ENCODE measurements around the gene LIMK1. TPM values are rescaled to one million over a fixed set of nuclear protein-coding genes. Genes with fewer than 3 reads are reported as not detected.

LIMK1 gene
- total RNA-seq, 1 experiment from 2014 or later, result 56.3 TPM

DNA sequence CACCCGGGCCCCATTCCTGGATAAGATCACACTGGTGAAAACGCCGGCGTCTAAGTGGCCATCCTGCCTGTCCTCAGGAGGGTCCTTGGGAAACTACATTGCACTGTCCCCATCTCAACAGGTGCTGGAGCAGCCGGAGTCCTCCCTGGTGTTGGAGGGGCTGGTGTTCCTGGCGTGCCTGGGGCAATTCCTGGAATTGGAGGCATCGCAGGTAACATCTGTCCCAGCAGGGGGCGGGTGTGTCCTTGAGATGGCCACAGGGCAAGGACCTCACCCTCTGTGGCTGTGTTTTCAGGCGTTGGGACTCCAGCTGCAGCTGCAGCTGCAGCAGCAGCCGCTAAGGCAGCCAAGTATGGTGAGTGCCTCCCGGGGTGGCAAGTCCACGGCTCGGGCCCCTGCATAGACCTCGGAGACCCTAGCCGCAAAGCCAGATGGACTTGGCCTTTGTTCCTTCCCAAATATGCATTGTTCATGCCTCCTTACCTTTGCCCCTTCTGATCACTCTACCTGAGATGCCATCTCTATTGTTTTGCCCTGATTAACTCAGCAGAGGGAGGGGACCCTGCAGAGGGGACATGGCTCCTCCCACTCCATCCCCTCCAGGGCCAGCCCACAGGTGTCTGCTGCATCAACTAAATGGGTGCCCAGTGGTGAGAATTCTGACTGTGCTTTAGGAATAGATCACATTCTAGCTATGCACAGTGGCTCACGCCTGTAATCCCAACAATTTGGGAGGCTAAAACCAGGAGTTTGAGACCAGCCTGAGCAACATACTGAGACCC is 31.8 kb upstream of the LIMK1 start:
- DNase-seq (ENCODE audit: low read depth, low spot score), result peak; percentile 34
- peak overlapping the region; percentile 10; the same call in 1 of the 2 replicates for H3K4me2 ChIP-seq (ENCODE audit: low read length)
- H3K79me2 ChIP-seq (ENCODE audit: insufficient read depth, low read length), result no peaks in the 10 kb centered on the region
- H3K27me3 ChIP-seq (ENCODE audit: insufficient read depth, low read length), result peaks cover 4% of the 10 kb centered on the region; the same call in 1 of the 2 replicates
- ChIA-PET POLR2A (no interaction called here), RAD21 (ENCODE audit: low non-redundant PET in 1 of 2, low total read pairs in 2 of 2, uncharacterized antibody in 2 of 2, unreplicated experiment in 2 of 2) (interaction anchor here (0.6 to 0.9 kb wide), 3 partner anchors 16 to 350 kb away, joined by 3 read pairs; no protein-coding TSS in a partner anchor), CTCF (interaction anchor here (0.6 to 2.6 kb wide), 7 partner anchors 8 to 349 kb away, joined by 3 to 6 read pairs (median 4); no protein-coding TSS in a partner anchor)
- H3K27ac ChIP-seq (ENCODE audit: low read depth, low read length), result no peak overlapping the region
- no peaks in the 10 kb centered on the region for H3K36me3 ChIP-seq (ENCODE audit: control insufficient read depth in 1 of 2, insufficient read depth in 2 of 2, low read length in 2 of 2)
- H3K4me1 ChIP-seq (ENCODE audit: control insufficient read depth in 1 of 2, insufficient read depth in 2 of 2, low read length in 2 of 2), result peaks cover 2 to 7% of the 10 kb centered on the region in 2 experiments; a peak in 2 of 4 replicates
- intact Hi-C loops (cut with micrococcal nuclease), result loop anchor here (5.0 kb wide), 2 partner anchors 150 to 340 kb away; no protein-coding TSS in a partner anchor
- H3K9ac ChIP-seq (ENCODE audit: low read length), result no peak overlapping the region
- H2AFZ ChIP-seq (ENCODE audit: low read depth, low read length, poor library complexity, severe bottlenecking), result no peak overlapping the region
- peak; percentile 93 for ATAC-seq
- no peaks in the 10 kb centered on the region for H3K9me3 ChIP-seq (ENCODE audit: control insufficient read depth in 1 of 2, insufficient read depth in 1 of 2, low read depth in 1 of 2, low read length in 2 of 2)
- TF ChIP-seq, protein P1, sequence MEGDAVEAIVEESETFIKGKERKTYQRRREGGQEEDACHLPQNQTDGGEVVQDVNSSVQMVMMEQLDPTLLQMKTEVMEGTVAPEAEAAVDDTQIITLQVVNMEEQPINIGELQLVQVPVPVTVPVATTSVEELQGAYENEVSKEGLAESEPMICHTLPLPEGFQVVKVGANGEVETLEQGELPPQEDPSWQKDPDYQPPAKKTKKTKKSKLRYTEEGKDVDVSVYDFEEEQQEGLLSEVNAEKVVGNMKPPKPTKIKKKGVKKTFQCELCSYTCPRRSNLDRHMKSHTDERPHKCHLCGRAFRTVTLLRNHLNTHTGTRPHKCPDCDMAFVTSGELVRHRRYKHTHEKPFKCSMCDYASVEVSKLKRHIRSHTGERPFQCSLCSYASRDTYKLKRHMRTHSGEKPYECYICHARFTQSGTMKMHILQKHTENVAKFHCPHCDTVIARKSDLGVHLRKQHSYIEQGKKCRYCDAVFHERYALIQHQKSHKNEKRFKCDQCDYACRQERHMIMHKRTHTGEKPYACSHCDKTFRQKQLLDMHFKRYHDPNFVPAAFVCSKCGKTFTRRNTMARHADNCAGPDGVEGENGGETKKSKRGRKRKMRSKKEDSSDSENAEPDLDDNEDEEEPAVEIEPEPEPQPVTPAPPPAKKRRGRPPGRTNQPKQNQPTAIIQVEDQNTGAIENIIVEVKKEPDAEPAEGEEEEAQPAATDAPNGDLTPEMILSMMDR (IDR thresholded peaks at IDR 0.05 in 2 of 3, conservative IDR thresholded peaks at IDR 0.05 in 1 of 3; ENCODE audit: borderline replicate concordance in 1 of 3, insufficient read depth in 1 of 3, low read depth in 2 of 3, low read length in 2 of 3), result peak; percentile 60 to 77 (median 64)
- no peak for TF ChIP-seq TCF7L2 (IDR thresholded peaks at IDR 0.05; ENCODE audit: borderline replicate concordance, extremely low read depth, insufficient read depth, insufficient read length)
- TF ChIP-seq POLR2AphosphoS5 (IDR thresholded peaks at IDR 0.05; ENCODE audit: low read depth, low read length), result no peak
- no peak for TF ChIP-seq FOSL1 (IDR thresholded peaks at IDR 0.05; ENCODE audit: low read depth)
- peak; percentile 91 for TF ChIP-seq RAD21 (IDR thresholded peaks at IDR 0.05; ENCODE audit: low read depth)
- TF ChIP-seq EZH2 (IDR thresholded peaks at IDR 0.05), result no peak
- TF ChIP-seq POLR2A (IDR thresholded peaks at IDR 0.05; ENCODE audit: borderline replicate concordance, extremely low read depth, insufficient read depth, insufficient read length), result no peak
- no peak for TF ChIP-seq ELF1 (IDR thresholded peaks at IDR 0.05; ENCODE audit: borderline replicate concordance, low read depth)
- TF ChIP-seq, protein P2, sequence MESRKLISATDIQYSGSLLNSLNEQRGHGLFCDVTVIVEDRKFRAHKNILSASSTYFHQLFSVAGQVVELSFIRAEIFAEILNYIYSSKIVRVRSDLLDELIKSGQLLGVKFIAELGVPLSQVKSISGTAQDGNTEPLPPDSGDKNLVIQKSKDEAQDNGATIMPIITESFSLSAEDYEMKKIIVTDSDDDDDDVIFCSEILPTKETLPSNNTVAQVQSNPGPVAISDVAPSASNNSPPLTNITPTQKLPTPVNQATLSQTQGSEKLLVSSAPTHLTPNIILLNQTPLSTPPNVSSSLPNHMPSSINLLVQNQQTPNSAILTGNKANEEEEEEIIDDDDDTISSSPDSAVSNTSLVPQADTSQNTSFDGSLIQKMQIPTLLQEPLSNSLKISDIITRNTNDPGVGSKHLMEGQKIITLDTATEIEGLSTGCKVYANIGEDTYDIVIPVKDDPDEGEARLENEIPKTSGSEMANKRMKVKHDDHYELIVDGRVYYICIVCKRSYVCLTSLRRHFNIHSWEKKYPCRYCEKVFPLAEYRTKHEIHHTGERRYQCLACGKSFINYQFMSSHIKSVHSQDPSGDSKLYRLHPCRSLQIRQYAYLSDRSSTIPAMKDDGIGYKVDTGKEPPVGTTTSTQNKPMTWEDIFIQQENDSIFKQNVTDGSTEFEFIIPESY (IDR thresholded peaks at IDR 0.05; ENCODE audit: extremely low read depth, insufficient replicate concordance, low read length), result no peak
- TF ChIP-seq SP1 (IDR thresholded peaks at IDR 0.05; ENCODE audit: low read depth), result no peak
- no peak for TF ChIP-seq EGR1 (IDR thresholded peaks at IDR 0.05; ENCODE audit: low read depth)
- no peak for TF ChIP-seq JUND (IDR thresholded peaks at IDR 0.05)
- no peak for TF ChIP-seq CEBPB (IDR thresholded peaks at IDR 0.05; ENCODE audit: low read depth)
- no TSS peak for BruUV-seq (replicated peaks)
- H3K9me2 ChIP-seq (ENCODE audit: insufficient read depth), result no peaks in the 10 kb centered on the region
- no peaks in the 10 kb centered on the region for H4K20me1 ChIP-seq (ENCODE audit: insufficient read depth)
- H3K4me3 ChIP-seq (replicated peaks in 1 of 2; ENCODE audit: low read depth in 1 of 2, low read length in 2 of 2), result no peak overlapping the region

Measured in HCT116 (cell line).